Thyroid gland (tissue), 4 donors: ENCODE measurements around the gene EIF2B1.

ENCODE experiments used
- POLR2A ChIP-seq, 2 donors: fragments of 450-650 bp; IDR thresholded peaks; one replicate each; pipeline ENCODE4 v1.6.1; 2017; ENCODE audit warnings: antibody characterized with exemption in 2 of 2, mild to moderate bottlenecking in 2 of 2, moderate library complexity in 1 of 2
- TF ChIP-seq, protein P1 (sequence below), 6 experiments: fragments of 200-600 bp in 3 of 6; fragments of 450-650 bp in 3 of 6; sonication (generic) in 3 of 6; IDR thresholded peaks; one replicate each; pipeline ENCODE4 v1.5.1; 2016 to 2019; ENCODE audit warnings: antibody characterized with exemption in 6 of 6, mild to moderate bottlenecking in 2 of 6, inconsistent platforms in 1 of 6, moderate library complexity in 1 of 6

DNA sequence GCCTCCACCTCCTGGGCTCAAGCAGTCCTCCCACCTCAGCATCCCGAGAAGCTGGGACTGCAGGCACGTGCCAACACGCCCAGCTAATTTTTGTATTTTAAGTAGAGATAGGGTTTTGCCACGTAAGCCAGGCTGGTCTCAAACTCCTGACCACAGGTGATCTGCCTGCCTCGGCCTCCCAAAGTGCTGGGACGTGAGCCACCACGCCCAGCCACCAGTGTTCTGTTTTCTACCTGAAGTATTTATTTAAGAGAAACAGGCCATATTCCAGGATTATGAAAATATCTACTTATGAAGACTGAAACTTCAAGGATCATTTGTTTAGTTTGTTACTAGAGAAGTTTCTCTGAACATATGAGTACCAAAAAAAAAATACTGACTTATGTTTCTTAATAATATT lies 10.4 kb upstream of the EIF2B1 start:
- TF ChIP-seq, protein P1, sequence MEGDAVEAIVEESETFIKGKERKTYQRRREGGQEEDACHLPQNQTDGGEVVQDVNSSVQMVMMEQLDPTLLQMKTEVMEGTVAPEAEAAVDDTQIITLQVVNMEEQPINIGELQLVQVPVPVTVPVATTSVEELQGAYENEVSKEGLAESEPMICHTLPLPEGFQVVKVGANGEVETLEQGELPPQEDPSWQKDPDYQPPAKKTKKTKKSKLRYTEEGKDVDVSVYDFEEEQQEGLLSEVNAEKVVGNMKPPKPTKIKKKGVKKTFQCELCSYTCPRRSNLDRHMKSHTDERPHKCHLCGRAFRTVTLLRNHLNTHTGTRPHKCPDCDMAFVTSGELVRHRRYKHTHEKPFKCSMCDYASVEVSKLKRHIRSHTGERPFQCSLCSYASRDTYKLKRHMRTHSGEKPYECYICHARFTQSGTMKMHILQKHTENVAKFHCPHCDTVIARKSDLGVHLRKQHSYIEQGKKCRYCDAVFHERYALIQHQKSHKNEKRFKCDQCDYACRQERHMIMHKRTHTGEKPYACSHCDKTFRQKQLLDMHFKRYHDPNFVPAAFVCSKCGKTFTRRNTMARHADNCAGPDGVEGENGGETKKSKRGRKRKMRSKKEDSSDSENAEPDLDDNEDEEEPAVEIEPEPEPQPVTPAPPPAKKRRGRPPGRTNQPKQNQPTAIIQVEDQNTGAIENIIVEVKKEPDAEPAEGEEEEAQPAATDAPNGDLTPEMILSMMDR (IDR thresholded peaks at IDR 0.05) = no peak
- no peak for TF ChIP-seq POLR2A (IDR thresholded peaks at IDR 0.05)
